Skin epidermis (tissue), 12 donors: ENCODE measurements around the gene FASTK.
A peak's percentile ranks its signal among the peaks of the same experiment; 100 is the strongest.
"Not testable (repeated sequence)": the region's sequence is repeated elsewhere in the genome, so short reads cannot be mapped to it uniquely, and the experiment has no call there.

ENCODE experiments used
- H3K27ac ChIP-seq, 21 experiments: fragments of 200-600 bp; sonication (generic) in 11 of 21; one replicate each; pipeline ENCODE4 v1.5.0; 2020; ENCODE audit warnings: mild to moderate bottlenecking in 3 of 21, inconsistent platforms in 2 of 21, moderate library complexity in 2 of 21
- H3K4me3 ChIP-seq, 7 experiments: fragments of 200-600 bp; sonication (generic) in 2 of 7; one replicate each; pipeline ENCODE4 v1.5.0; 2020; ENCODE audit warnings: inconsistent platforms in 2 of 7, mild to moderate bottlenecking in 2 of 7, moderate library complexity in 1 of 7

FASTK gene

DNA sequence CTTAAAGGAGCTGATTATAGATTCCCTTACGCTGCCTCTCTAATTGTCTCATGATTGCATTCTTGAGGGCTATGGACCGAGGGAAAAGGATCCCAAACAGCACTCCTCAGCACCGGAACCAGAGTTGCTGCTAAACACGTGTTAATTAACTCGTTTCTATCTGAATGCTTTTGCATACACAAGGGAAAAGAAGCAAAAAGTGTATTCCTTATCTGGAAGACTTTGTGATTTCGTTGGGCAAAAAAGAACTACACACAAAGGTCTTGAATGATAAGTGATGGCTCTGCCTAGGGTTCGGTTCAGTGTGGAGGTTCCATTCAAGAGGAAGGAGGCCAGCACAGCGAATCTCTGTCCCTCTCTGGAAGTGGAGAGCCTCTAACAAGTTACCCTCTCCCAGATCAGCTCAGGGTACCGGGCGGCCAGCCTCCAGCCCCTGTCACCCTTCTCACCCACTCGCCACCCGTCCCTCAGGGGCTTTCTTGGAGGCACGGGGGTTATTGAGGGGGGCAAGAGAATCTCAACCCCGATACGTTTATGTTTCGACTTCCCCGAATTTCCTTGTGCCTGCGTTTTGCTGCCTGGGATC is 21.7 kb downstream of the FASTK start:
- Histone ChIP-seq H3K27ac (peak overlapping the region; percentile 50 to 98 (median 92)), H3K4me3 (peak overlapping the region; percentile 61 to 95 (median 76))

DNA sequence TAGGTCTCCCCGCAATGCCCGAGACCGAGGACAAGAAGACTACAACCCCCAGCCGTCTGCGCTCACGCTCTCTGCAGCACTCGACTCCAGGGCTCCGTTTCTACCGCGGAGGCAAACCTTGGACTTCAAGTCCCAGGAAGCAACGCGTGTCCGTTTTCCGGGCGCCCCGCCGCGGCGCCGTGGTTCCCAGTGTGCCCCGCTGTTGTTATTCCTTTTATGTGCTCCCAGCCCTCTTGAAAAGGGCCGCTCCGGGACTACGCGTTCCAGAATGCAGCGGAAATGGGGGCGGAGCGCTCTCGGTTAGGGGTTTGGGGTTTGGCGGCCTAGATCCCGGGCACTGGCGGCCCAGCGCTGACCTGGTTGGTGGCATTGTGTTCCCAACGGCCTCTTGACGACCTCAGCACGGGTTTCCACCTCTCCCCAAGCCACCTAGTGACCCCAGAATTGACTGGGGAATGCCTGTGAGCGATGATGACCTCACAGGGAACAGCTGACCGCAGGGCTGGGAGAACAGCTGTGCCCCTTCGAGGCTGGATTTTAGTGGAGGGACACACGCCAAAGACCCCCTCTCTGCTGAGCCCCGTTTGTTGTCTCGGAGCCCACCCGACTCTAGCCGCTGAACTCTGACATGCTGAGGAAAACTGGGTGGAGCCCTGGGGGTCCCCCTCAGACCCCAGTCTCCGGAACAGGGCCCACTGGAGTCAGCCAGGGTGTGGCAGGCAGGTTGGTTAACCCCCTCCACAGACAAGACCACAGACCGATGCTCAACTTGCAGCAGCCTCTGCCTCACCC is 22.4 kb downstream of the FASTK start:
- H3K4me3 ChIP-seq: peak overlapping the region; percentile 61 to 95 (median 76)
- peak overlapping the region; percentile 27 to 98 (median 92) for H3K27ac ChIP-seq

DNA sequence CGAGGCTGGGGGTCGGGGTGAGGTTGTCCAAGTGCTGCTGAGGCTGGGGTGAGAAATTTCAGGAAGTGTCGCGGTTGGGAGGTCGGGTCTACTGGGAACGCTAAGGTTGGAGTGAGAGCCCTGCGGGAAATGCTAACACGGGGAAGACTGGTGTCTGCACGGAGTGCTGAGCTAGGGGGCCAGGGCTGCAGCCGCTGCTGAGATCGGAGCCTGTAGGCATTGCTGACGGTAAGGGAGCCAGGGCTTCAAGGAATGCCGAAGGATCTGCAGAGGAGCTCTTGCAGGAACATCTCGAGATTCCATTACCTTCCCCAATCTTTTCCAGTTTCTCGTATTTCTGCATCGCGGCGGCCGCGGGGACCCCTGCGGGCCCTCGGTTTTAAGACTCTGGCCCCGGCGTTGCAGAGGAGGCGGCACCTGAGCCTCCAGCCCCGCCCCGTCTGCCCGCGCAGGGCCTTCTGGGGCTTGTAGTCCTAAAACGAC is 23.1 kb downstream of the FASTK start, which contains the start of gene CDK5:
Gene CDK5, minus strand, starts transcription at position 392 of the 483 bp plus-strand sequence. Its CDS starts 49 bp downstream, at position 343.
- H3K4me3 ChIP-seq: peak within 1 kb of the TSS; percentile 61 to 95 (median 76)
- peak within 1 kb of the TSS; percentile 27 to 98 (median 92) for H3K27ac ChIP-seq

DNA sequence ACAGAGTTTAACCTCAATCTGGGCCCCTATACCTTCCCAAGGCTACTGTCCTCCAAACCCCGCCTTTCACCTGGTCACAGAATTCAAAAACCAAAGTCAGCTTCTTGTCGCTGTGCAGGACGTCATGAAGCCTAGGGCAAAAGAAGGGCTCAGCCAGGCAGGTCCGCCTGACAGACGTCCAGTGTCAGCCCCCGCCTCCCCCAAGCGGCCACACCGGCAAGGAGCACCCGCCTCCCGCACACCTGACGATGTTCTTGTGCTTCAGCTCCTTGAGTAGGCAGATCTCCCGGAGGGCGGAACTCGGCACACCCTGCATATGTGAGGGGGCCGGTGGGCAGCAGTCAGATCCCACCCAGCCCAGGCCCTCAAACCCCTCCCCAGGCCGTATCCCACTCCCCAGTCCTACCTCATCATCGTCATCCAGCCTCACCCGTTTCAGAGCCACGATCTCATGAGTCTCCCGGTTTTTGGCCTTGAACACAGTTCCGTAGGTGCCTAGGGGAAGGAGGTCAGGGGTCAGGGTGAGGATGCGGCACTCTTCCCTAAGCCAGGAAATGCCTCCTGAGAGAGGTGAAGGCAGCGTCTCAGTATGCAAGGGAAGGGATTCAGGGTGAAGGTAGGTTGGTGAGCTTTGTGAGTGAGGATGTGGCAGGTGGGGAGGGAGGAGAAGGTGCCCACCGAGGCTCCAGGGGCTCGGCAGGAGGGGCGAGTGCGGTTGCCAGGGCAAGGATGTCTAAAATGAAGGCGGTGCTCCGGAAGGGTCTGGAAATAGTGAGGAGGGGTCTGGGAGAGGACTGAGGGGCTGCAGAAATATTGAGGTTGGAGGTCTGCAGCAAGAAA is 23.7 kb downstream of the FASTK start:
- H3K4me3 ChIP-seq: peak overlapping the region; percentile 61 to 95 (median 76)
- peak overlapping the region in 16 of 21 experiments; percentile 1 to 98 (median 90) for H3K27ac ChIP-seq

DNA sequence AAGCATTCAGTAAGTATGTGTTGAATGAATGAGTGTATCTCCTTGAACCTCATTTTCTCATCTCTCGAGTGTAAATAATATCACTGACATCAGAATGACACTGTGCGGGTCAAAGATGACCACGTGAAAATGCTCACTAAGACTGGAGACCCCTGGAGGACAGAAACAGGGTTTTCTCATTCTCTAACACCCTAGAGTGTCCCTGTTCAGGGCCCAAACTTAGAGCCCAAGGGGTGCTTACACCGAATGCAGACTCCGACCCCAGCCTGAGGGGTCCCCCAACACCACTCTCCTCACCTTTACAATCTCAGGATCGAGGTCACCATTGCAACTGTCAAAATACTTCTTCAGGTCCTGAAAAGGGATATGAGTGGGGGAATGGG is 24.3 kb downstream of the FASTK start:
- no peak overlapping the region for H3K4me3 ChIP-seq
- no peak overlapping the region for H3K27ac ChIP-seq

DNA sequence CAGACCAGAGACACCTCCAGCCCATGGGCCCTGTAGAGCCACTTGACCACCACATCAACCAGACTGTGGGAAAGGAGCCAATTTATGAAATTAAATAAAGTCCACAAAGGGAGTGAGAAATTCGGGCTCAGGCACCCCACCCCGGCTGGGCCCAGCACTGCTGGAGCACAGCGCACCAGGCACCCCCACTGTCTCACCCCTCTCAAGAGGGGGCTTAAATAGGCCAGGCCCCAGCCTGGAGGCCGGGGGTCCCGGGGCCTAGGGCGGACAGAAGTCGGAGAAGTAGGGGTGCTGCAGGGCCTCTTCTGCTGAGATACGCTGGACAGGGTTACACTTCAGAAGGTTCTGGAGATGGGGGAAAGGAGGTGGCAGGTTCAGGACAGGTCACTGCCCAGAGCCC is 26.9 kb downstream of the FASTK start:
- Histone ChIP-seq H3K4me3 (no peak overlapping the region), H3K27ac (no peak overlapping the region)

DNA sequence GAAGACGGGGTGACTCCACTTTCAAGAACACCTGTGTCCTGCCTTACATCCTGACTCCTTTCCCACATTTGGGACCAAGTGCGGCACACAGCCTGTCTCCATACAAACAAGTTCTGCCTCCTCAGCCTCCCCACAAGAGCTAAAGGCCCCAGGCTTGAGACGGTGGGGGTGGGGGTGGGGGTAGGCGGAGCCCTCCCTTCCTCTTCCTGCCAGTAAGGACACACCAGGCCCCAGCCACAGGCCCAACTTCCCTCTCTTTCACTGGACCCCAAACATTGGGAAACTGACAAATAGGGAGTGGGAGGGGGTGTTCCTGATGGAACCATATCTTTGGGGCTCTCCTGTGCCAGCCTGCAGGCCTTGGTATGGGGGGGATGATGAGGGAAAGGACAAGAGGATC is 27.5 kb downstream of the FASTK start:
- Histone ChIP-seq H3K4me3 (no peak overlapping the region), H3K27ac (no peak overlapping the region)

DNA sequence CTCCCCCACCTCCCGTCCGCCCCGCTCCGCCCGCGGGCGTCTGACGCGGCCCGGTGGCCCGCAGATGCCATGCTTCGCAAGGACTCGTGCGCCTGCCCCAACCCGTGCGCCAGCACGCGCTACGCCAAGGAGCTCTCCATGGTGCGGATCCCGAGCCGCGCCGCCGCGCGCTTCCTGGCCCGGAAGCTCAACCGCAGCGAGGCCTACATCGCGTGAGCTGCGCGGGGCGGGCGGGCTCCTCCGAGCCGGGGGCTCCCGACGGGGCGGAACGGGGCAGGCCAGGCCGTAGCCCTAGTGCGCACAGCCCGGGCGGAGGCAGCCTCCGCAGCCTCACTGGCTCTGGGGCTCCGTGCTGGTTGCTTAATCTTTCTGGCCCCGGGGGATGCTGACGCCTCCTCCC is 29.5 kb downstream of the FASTK start:
- H3K27ac ChIP-seq: no peak overlapping the region
- no peak overlapping the region for H3K4me3 ChIP-seq

DNA sequence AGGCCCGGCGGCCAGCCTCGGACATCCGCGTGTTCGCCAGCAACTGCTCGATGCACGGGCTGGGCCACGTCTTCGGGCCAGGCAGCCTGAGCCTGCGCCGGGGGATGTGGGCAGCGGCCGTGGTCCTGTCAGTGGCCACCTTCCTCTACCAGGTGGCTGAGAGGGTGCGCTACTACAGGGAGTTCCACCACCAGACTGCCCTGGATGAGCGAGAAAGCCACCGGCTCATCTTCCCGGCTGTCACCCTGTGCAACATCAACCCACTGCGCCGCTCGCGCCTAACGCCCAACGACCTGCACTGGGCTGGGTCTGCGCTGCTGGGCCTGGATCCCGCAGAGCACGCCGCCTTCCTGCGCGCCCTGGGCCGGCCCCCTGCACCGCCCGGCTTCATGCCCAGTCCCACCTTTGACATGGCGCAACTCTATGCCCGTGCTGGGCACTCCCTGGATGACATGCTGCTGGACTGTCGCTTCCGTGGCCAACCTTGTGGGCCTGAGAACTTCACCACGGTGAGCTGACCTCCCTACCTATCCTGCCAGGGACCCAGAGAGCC is 31.6 kb downstream of the FASTK start:
- Histone ChIP-seq H3K4me3 (no peak overlapping the region), H3K27ac (no peak overlapping the region)

DNA sequence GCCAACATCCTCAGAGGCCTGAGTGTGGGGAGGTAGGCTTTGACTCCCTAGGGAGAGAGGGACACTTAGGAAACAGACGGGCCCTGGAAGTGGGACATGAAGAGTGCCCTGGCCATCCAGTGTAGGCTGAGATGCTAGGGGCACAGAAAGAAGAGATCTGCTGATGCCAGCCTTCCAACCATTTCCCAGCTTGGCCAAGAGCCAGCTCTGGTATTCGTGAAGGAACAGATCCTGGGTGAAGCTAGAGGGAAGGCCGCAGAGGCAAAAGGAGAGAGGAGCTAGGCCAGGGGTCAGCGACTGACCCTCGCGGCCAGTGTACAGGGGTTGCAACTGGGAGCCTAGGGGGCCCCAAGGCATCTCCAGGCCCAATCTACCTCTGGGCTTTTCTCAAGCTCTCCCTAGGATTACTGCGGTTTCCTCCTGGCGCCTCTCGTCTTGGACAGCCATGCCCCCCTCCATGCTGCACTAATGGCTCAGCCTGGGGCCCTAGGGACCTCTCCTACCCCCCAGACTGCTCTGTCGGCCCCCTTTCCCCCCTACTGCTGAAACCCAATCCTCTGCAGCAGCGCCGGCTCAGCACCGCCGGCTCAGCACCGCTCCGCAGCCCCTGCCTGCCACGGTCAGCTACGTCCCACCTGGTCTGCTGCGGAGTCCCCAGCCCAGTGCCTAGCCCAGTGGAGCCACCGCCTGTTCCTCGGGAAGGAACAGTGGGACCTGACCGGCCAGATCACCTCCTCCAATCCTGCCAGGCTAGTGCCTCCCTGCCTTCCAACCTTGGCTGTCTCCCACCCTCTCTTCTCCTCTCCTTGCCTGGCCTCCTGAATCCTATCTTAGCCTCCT is 32.4 kb downstream of the FASTK start, which contains the start of gene ASIC3:
Gene ASIC3, plus strand, starts transcription at position 556 of the 840 bp plus-strand sequence. CDS start 355 bp downstream, outside the sequence.
- H3K4me3 ChIP-seq: no peak within 1 kb of the TSS
- no peak within 1 kb of the TSS for H3K27ac ChIP-seq

DNA sequence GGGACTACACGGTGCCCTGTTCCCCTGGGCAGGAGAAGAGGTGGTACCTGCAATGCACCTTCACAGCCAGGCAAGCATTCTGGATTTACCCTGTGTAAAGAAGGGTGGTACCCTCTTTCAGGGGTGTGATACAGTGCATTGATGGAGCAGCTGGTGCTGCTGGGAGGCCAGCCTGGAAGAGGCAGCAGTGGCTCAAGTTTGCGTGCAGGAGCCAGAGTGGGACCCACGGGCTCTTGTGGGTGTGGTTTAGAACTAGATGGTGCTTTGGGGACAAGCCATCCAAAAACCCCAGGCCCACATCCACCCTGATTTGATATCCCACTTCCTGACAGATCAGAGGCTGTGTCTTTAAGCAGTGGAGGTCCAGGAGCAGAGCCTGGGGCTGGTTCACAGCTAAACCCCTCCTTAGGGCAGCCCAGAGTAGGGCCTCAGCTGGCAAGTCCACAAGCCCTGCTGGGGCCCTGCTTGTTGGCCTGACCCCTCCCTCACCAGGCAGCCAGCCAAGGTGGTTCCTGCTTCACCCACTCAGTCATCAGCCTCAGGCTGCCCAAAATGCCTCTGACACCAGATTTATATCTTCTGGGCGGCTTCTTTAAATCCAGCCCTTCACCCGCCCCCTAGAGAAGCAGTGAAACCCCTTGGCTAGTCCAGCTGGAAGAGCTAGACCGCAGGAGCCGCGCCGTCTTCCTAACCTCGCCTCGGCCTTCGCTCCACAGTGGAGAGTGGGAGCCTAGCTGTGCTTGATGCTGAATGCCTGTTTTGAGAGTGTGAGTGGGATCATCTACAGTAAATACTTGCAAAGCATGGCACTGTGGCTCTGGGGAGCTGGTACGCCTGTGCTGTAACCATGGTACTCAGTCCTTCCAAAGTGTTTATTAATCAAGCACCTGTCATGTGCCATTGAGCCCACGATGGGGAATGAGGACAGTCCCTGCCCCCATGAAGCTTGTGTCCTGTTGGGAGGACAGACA is 33.7 kb downstream of the FASTK start:
- no peak overlapping the region for H3K4me3 ChIP-seq
- no peak overlapping the region for H3K27ac ChIP-seq

DNA sequence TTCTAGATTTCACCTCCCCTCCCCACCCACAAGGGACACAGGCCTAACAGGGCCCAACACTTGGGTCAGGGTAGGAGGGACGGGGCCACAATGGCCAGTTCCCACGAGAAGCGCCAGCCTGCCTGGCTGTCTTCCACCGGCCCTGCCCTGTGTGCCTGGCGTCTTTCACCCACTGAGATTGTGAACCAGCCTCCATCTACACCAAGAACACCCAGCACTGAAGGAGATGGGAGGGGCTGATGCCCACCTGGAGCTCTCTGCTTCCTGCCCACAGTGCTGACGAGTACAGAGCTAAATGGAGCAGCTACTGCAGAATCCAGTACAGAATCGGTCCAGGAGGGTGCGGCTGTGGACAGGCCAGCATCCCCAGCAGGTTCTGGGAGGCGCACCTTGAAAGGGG is 34.6 kb downstream of the FASTK start:
- H3K4me3 ChIP-seq: no peak overlapping the region
- H3K27ac ChIP-seq: no peak overlapping the region

DNA sequence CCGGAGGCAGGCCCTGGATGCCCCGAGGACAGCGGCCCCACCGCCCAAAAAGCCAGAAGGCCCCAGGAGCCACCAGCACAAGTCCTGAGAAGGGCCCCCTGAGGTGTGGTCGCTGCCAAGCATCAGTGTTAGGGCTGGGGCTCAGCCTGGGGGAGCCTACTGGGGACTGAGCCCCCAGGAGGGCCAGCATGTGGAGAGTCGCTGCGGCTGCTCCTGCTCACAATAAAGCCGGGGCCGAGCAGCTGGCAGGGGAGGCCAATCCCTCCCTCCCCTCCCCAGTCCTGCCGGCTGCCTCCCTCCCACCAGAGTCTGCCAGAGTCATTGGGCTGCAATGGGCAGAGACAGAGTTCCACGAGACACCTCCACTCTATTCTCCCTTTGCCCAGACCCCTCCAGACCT is 35.3 kb downstream of the FASTK start:
- H3K4me3 ChIP-seq: no peak overlapping the region
- no peak overlapping the region for H3K27ac ChIP-seq

DNA sequence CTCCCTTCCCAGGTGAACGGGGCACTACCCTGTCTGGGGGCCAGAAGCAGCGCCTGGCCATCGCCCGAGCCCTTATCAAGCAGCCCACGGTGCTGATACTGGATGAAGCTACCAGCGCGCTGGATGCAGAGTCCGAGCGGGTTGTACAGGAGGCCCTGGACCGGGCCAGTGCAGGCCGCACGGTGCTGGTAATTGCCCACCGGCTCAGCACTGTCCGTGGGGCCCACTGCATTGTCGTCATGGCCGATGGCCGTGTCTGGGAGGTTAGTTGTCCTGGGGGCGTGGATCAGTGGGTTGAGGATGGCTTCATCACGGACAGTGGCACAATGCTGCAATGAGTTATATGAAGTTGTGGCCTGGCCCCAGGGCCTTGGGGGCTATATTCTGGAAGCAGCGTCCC is 36.6 kb downstream of the FASTK start:
- Histone ChIP-seq H3K4me3 (no peak overlapping the region), H3K27ac (no peak overlapping the region)

DNA sequence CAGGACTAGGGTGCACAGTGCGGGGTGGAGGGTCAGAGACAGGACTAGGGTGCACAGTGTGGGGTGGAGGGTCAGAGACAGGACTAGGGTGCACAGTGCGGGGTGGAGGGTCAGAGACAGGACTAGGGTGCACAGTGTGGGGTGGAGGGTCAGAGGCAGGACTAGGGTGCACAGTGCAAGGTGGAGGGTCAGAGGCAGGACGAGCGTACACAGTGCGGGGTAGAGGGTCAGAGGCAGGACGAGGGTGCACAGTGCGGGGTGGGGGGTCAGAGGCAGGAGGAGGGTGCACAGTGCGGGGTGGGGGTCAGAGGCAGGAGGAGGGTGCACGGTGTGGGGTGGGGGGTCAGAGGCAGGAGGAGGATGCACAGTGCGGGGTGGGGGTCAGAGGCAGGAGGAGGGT is 37.2 kb downstream of the FASTK start:
- H3K4me3 ChIP-seq, H3K27ac ChIP-seq: not testable (repeated sequence)

DNA sequence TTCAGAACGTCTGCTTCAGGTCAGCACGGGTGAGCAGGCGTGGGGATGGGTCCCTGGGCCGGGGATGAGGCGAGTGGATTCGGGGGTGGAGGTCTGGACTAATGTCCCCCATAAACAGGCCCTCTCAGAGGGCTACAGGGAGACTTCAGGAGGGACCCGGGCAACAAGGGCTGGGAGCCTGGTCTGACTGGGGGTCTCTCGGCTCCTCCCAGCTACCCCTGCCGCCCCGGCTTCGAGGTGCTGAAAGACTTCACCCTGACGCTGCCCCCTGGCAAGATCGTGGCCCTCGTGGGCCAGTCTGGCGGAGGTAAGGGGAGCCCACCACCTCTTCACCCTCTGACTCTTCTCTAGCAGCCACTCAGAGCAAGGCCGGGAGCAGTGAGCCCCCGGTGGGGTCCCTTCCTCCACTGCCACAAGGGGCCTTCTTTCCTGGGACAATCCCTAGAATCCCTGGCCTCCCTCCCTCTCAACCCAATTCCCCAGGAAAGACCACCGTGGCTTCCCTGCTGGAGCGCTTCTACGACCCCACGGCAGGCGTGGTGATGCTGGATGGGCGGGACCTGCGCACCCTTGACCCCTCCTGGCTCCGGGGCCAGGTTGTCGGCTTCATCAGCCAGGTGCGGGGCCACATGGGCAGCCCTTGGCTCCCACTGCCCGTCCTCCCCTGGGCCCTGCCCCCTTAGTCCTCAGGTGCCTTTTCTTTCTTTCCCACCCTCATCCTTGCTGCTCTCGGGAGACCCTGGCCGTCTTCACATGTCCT is 39.8 kb downstream of the FASTK start:
- H3K27ac ChIP-seq: no peak overlapping the region
- no peak overlapping the region for H3K4me3 ChIP-seq
